ENCODE data around the gene GRK5.
A peak's percentile ranks its signal among the peaks of the same experiment; 100 is the strongest.
"Not testable (repeated sequence)": the region's sequence is repeated elsewhere in the genome, so short reads cannot be mapped to it uniquely, and the experiment has no call there.

Gene GRK5

GRCh38 chr10:119177708-119178371 lies 29.5 kb upstream of the GRK5 start:
- DNase-seq (ENCODE audit: insufficient read length) = no peak
- FAIRE-seq = no peak
- TF ChIP-seq TAF1 (IDR thresholded peaks at IDR 0.05; ENCODE audit: borderline replicate concordance, low read depth, low read length) (no peak), POLR2AphosphoS5 (IDR thresholded peaks at IDR 0.05; ENCODE audit: low read depth, low read length) (no peak), POLR2A (IDR thresholded peaks at IDR 0.05; ENCODE audit: low read depth, low read length) (no peak)

GRCh38 chr10:119178372-119179119 lies 28.8 kb upstream of the GRK5 start, which contains the start of gene PRDX3:
Gene PRDX3 (minus strand): TSS chr10:119178812. CDS start chr10:119178790, 22 bp downstream.
- TF ChIP-seq TAF1 (IDR thresholded peaks at IDR 0.05; ENCODE audit: borderline replicate concordance, low read depth, low read length) = peak; percentile 96
- TF ChIP-seq POLR2A (IDR thresholded peaks at IDR 0.05; ENCODE audit: low read depth, low read length) = peak; percentile 94
- TF ChIP-seq POLR2AphosphoS5 (IDR thresholded peaks at IDR 0.05; ENCODE audit: low read depth, low read length) = peak; percentile 93
- peak; percentile 68 for DNase-seq (ENCODE audit: insufficient read length)
- FAIRE-seq = peak; percentile 96

GRCh38 chr10:119180850-119181400 lies 26.4 kb upstream of the GRK5 start:
- not testable (repeated sequence) for FAIRE-seq; DNase-seq (ENCODE audit: insufficient read length)

- DNase-seq (ENCODE audit: insufficient read length) (no peak), FAIRE-seq (no peak)
- TF ChIP-seq POLR2AphosphoS5 (IDR thresholded peaks at IDR 0.05; ENCODE audit: low read depth, low read length) (no peak), TAF1 (IDR thresholded peaks at IDR 0.05; ENCODE audit: borderline replicate concordance, low read depth, low read length) (no peak), POLR2A (IDR thresholded peaks at IDR 0.05; ENCODE audit: low read depth, low read length) (no peak)
These were observed 23.5 kb upstream of the GRK5 start for GRCh38 chr10:119183664-119184412.

- FAIRE-seq (no peak), DNase-seq (ENCODE audit: insufficient read length) (no peak)
- TF ChIP-seq POLR2A (IDR thresholded peaks at IDR 0.05; ENCODE audit: low read depth, low read length) = no peak
- no peak for TF ChIP-seq TAF1 (IDR thresholded peaks at IDR 0.05; ENCODE audit: borderline replicate concordance, low read depth, low read length)
- no peak for TF ChIP-seq POLR2AphosphoS5 (IDR thresholded peaks at IDR 0.05; ENCODE audit: low read depth, low read length)
These were observed 17.5 kb upstream of the GRK5 start for GRCh38 chr10:119189811-119190282.

GRCh38 chr10:119190353-119190752 lies 17.0 kb upstream of the GRK5 start:
- DNase-seq (ENCODE audit: insufficient read length) = no peak
- no peak for TF ChIP-seq POLR2AphosphoS5 (IDR thresholded peaks at IDR 0.05; ENCODE audit: low read depth, low read length)
- no peak for TF ChIP-seq TAF1 (IDR thresholded peaks at IDR 0.05; ENCODE audit: borderline replicate concordance, low read depth, low read length)
- TF ChIP-seq POLR2A (IDR thresholded peaks at IDR 0.05; ENCODE audit: low read depth, low read length) = no peak
- FAIRE-seq = no peak

- DNase-seq (ENCODE audit: insufficient read length) (no peak), FAIRE-seq (no peak)
- TF ChIP-seq POLR2A (IDR thresholded peaks at IDR 0.05; ENCODE audit: low read depth, low read length) = no peak
- no peak for TF ChIP-seq TAF1 (IDR thresholded peaks at IDR 0.05; ENCODE audit: borderline replicate concordance, low read depth, low read length)
- TF ChIP-seq POLR2AphosphoS5 (IDR thresholded peaks at IDR 0.05; ENCODE audit: low read depth, low read length) = no peak
These were observed 16.2 kb upstream of the GRK5 start for GRCh38 chr10:119190954-119191785.

GRCh38 chr10:119191881-119192280 lies 15.5 kb upstream of the GRK5 start:
- FAIRE-seq (no peak), DNase-seq (ENCODE audit: insufficient read length) (no peak)
- TF ChIP-seq TAF1 (IDR thresholded peaks at IDR 0.05; ENCODE audit: borderline replicate concordance, low read depth, low read length) = no peak
- TF ChIP-seq POLR2A (IDR thresholded peaks at IDR 0.05; ENCODE audit: low read depth, low read length) = no peak
- TF ChIP-seq POLR2AphosphoS5 (IDR thresholded peaks at IDR 0.05; ENCODE audit: low read depth, low read length) = no peak

GRCh38 chr10:119197921-119198320 lies 9.4 kb upstream of the GRK5 start:
- FAIRE-seq (no peak), DNase-seq (ENCODE audit: insufficient read length) (no peak)
- TF ChIP-seq TAF1 (IDR thresholded peaks at IDR 0.05; ENCODE audit: borderline replicate concordance, low read depth, low read length) (no peak), POLR2AphosphoS5 (IDR thresholded peaks at IDR 0.05; ENCODE audit: low read depth, low read length) (no peak), POLR2A (IDR thresholded peaks at IDR 0.05; ENCODE audit: low read depth, low read length) (no peak)

- FAIRE-seq = no peak
- no peak for DNase-seq (ENCODE audit: insufficient read length)
- TF ChIP-seq POLR2AphosphoS5 (IDR thresholded peaks at IDR 0.05; ENCODE audit: low read depth, low read length) = no peak
- TF ChIP-seq POLR2A (IDR thresholded peaks at IDR 0.05; ENCODE audit: low read depth, low read length) = no peak
- no peak for TF ChIP-seq TAF1 (IDR thresholded peaks at IDR 0.05; ENCODE audit: borderline replicate concordance, low read depth, low read length)
These were observed 8.9 kb upstream of the GRK5 start for GRCh38 chr10:119198438-119198837.

Measured in GM12892 (cell line).